Kidney glomerular epithelial cell (primary cell): ENCODE data around the gene PDLIM3.
"Not testable (repeated sequence)": the region's sequence is repeated elsewhere in the genome, so short reads cannot be mapped to it uniquely, and the experiment has no call there.

ENCODE experiments used
- DNase-seq: peaks from one replicate; lab custom pipeline; 2025; lab: John Stamatoyannopoulos, UW

Gene PDLIM3

GRCh38 chr4:185534866-185535611 is at the start of gene PDLIM3:
TSS of gene PDLIM3 (minus strand) at chr4:185535507. CDS start at chr4:185535434, 73 bp downstream.
- peak; percentile 23 for DNase-seq

- no peak for DNase-seq
Measured at GRCh38 chr4:185583813-185584212, 48.5 kb upstream of the PDLIM3 start.

- no peak for DNase-seq
Measured at GRCh38 chr4:185582651-185583400, 47.5 kb upstream of the PDLIM3 start.

- no peak for DNase-seq
Measured at GRCh38 chr4:185580699-185581098, 45.4 kb upstream of the PDLIM3 start.

- no peak for DNase-seq
Measured at GRCh38 chr4:185578284-185578683, 43.0 kb upstream of the PDLIM3 start.

GRCh38 chr4:185576962-185577950 is 41.9 kb upstream of the PDLIM3 start:
- DNase-seq: no peak

- no peak for DNase-seq
Measured at GRCh38 chr4:185576314-185576961, 41.1 kb upstream of the PDLIM3 start.

GRCh38 chr4:185573651-185574199 is 38.4 kb upstream of the PDLIM3 start:
- DNase-seq: peak; percentile 33

- no peak for DNase-seq
Measured at GRCh38 chr4:185570727-185571126, 35.4 kb upstream of the PDLIM3 start.

GRCh38 chr4:185567381-185568376 is 32.4 kb upstream of the PDLIM3 start:
- DNase-seq: no peak

GRCh38 chr4:185566972-185567371 is 31.7 kb upstream of the PDLIM3 start:
- DNase-seq: peak; percentile 72

- no peak for DNase-seq
Measured at GRCh38 chr4:185566425-185566824, 31.1 kb upstream of the PDLIM3 start.

GRCh38 chr4:185565696-185566095 is 30.4 kb upstream of the PDLIM3 start:
- no peak for DNase-seq

- DNase-seq: no peak
Measured at GRCh38 chr4:185564349-185564748, 29.0 kb upstream of the PDLIM3 start.

GRCh38 chr4:185562531-185562930 is 27.2 kb upstream of the PDLIM3 start:
- DNase-seq: no peak

- DNase-seq: no peak
Measured at GRCh38 chr4:185560316-185560715, 25.0 kb upstream of the PDLIM3 start.

- DNase-seq: peak; percentile 81
Measured at GRCh38 chr4:185559915-185560281, 24.6 kb upstream of the PDLIM3 start.

- DNase-seq: not testable (repeated sequence)
Measured at GRCh38 chr4:185559251-185559914, 24.1 kb upstream of the PDLIM3 start.

GRCh38 chr4:185554365-185555126 is 19.2 kb upstream of the PDLIM3 start:
- DNase-seq: no peak
